Cardiac muscle cell (in vitro differentiated cells and primary cell): ENCODE data around the gene IL1RAPL1. TPM values are rescaled to one million over a fixed set of nuclear protein-coding genes. Genes with fewer than 3 reads are reported as not detected.

Experiments used
- DNase-seq, 2 donors: peaks; one replicate each; pipeline versions ENCODE4 v3.0.0 to v3.0.0-alpha.2; 2010 to 2017; ENCODE audit warnings: low read depth in 1 of 2, low spot score in 1 of 2
- H3K27ac ChIP-seq: fragments of 200-600 bp; sonication (generic); 2 replicates; pipeline ENCODE4 v1.5.1; 2016
- H3K27me3 ChIP-seq: fragments of 200-600 bp; sonication (generic); 2 replicates; pipeline ENCODE4 v1.6.0; 2016; ENCODE audit warnings: control low read depth
- H3K36me3 ChIP-seq: fragments of 200-600 bp; sonication (generic); 2 replicates; pipeline ENCODE4 v1.5.1; 2016; ENCODE audit warnings: control low read depth
- H3K4me1 ChIP-seq: fragments of 200-600 bp; sonication (generic); 2 replicates; pipeline ENCODE4 v1.8.1; 2017; ENCODE audit warnings: low read depth, mild to moderate bottlenecking, mixed run types
- H3K4me3 ChIP-seq: fragments of 200-600 bp; sonication (generic); 2 replicates; pipeline ENCODE4 v1.5.1; 2016; ENCODE audit warnings: mild to moderate bottlenecking
- H3K9me3 ChIP-seq: fragments of 200-600 bp; sonication (generic); 2 replicates; pipeline ENCODE4 v1.5.1; 2017; ENCODE audit warnings: low read depth, mild to moderate bottlenecking, control low read depth
- polyA plus RNA-seq: library from polyadenylated mRNA; unstranded; fragments of >200 nt; fragmentation: Nextera tagmentation; extraction: Ambion mirVana; gene quantifications from 2 replicates; pipeline ENCODE4 v1.2.1, GENCODE V29; 2016
- total RNA-seq: library from RNA; depleted of rRNA; stranded (reverse); fragments of >200 nt; gene quantifications from 2 replicates; pipeline ENCODE4 v1.2.3, GENCODE V29; 2016
- TF ChIP-seq, protein P1 (sequence below): IDR thresholded peaks from 2 replicates; pipeline ENCODE4 v1.5.1; 2012; ENCODE audit warnings: low read depth, mild to moderate bottlenecking, low read length

IL1RAPL1 gene
- total and polyA plus RNA-seq, 2 experiments from 2014 or later = 3.2 to 4.2 TPM

DNA sequence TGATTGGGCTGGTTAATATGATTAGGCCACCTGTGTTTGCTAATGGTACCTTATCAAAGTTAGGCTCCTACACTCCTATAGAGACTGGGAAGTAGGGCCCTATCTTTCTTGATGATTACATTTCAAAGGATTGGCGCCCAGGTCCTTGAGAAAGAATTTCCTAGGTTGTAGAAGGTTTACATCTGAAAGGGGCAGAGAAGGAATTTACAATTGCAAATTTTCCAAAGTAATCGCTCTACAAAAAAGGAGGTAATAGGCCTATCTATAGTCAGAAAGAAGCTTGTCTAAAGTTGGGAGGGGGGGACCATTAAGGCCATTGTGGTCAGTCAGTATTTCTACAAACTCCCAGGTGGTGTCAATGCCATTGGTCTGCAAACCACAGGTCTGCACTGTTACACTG is 638.4 kb downstream of the IL1RAPL1 start:
- no peak for DNase-seq
- no peaks in the 10 kb centered on the region for H3K4me1 ChIP-seq
- TF ChIP-seq, protein P1, sequence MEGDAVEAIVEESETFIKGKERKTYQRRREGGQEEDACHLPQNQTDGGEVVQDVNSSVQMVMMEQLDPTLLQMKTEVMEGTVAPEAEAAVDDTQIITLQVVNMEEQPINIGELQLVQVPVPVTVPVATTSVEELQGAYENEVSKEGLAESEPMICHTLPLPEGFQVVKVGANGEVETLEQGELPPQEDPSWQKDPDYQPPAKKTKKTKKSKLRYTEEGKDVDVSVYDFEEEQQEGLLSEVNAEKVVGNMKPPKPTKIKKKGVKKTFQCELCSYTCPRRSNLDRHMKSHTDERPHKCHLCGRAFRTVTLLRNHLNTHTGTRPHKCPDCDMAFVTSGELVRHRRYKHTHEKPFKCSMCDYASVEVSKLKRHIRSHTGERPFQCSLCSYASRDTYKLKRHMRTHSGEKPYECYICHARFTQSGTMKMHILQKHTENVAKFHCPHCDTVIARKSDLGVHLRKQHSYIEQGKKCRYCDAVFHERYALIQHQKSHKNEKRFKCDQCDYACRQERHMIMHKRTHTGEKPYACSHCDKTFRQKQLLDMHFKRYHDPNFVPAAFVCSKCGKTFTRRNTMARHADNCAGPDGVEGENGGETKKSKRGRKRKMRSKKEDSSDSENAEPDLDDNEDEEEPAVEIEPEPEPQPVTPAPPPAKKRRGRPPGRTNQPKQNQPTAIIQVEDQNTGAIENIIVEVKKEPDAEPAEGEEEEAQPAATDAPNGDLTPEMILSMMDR = no peak
- H3K36me3 ChIP-seq = no peaks in the 10 kb centered on the region
- no peak overlapping the region for H3K27ac ChIP-seq
- H3K4me3 ChIP-seq = no peak overlapping the region
- H3K9me3 ChIP-seq = no peaks in the 10 kb centered on the region
- H3K27me3 ChIP-seq = peaks cover 48% of the 10 kb centered on the region

GRCh38 chrX:29229802-29230201 is 642.6 kb downstream of the IL1RAPL1 start:
- DNase-seq = no peak
- peaks cover 11% of the 10 kb centered on the region for H3K27me3 ChIP-seq
- H3K4me3 ChIP-seq = no peak overlapping the region
- TF ChIP-seq, protein P1 = no peak
- H3K4me1 ChIP-seq = no peaks in the 10 kb centered on the region
- H3K9me3 ChIP-seq = no peaks in the 10 kb centered on the region
- no peak overlapping the region for H3K27ac ChIP-seq
- H3K36me3 ChIP-seq = no peaks in the 10 kb centered on the region

- TF ChIP-seq, protein P1 = peak; percentile 47
- peak in 1 of 2 donors; percentile 15 for DNase-seq
- Histone ChIP-seq H3K9me3 (no peaks in the 10 kb centered on the region), H3K36me3 (no peaks in the 10 kb centered on the region), H3K27me3 (peaks cover 4% of the 10 kb centered on the region), H3K4me1 (no peaks in the 10 kb centered on the region), H3K27ac (no peak overlapping the region), H3K4me3 (no peak overlapping the region)
Measured at GRCh38 chrX:29231800-29232199, 644.6 kb downstream of the IL1RAPL1 start.

DNA sequence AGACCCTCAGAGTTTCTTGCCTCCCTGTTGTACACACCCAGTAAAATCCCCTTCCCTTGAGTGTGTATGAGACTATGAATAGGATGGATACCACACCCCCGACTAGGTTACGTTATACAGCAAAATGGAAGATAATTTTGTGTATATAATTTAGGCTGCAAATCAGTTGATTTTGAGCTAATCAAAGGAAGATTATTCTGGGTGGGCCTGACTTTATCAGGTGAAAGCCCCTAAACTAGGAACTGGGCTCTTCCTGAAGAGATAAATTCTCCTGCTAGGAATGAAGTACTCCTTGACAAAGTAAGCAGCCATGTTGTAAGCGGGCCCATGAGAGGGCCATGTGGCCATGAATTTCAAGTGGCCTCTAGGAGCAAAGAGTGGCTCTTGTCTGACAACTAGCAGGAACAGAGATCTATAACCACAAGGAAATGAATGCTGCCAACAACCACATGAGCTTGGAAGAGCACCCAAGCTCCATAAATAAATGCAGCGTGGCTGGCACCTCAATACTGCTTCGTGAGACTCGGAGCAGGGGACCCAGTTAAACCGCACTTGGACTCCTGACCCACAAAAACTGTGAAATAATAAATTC is 646.4 kb downstream of the IL1RAPL1 start:
- H3K4me3 ChIP-seq = no peak overlapping the region
- H3K4me1 ChIP-seq = no peaks in the 10 kb centered on the region
- H3K27ac ChIP-seq = no peak overlapping the region
- TF ChIP-seq, protein P1 = no peak
- DNase-seq = no peak
- no peaks in the 10 kb centered on the region for H3K36me3 ChIP-seq
- H3K9me3 ChIP-seq = no peaks in the 10 kb centered on the region
- H3K27me3 ChIP-seq = no peaks in the 10 kb centered on the region

DNA sequence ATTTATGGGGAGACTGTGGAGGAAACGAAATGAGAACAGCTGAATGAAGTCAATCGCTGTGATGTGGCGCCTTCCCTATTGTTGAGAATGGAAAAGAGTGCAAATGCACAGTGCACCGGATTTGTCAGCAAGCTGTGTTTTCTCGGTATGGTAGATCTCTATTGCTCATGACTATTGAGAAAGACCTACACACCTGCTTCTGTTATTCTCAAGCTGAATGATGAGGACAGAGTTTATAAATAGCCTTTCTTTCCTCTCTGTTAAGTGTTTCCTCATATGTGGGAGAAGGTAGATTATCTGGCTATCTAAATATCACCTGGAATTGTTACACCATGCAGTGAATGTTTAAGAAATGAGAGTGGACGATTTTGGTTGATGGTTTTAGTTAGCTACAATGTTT is 650.7 kb downstream of the IL1RAPL1 start:
- no peaks in the 10 kb centered on the region for H3K27me3 ChIP-seq
- H3K27ac ChIP-seq = no peak overlapping the region
- no peak overlapping the region for H3K4me3 ChIP-seq
- TF ChIP-seq, protein P1 = no peak
- no peaks in the 10 kb centered on the region for H3K9me3 ChIP-seq
- no peak for DNase-seq
- H3K4me1 ChIP-seq = no peaks in the 10 kb centered on the region
- H3K36me3 ChIP-seq = no peaks in the 10 kb centered on the region
